GM19023 (cell line): ENCODE measurements around the gene HERC3.

ENCODE experiments used
- ATAC-seq: cut with Tn5 transposase; IDR thresholded peaks from one replicate; pipeline ENCODE4 v1.9.1; 2021; ENCODE audit warnings: mild to moderate bottlenecking, moderate library complexity; ENCODE audit not compliant: unreplicated experiment

HERC3 gene

GRCh38 chr4:88713782-88714181, 121.5 kb downstream of the HERC3 start:
- ATAC-seq: no peak

GRCh38 chr4:88718098-88718497, 125.8 kb downstream of the HERC3 start:
- ATAC-seq: no peak

GRCh38 chr4:88719381-88719780, 127.1 kb downstream of the HERC3 start:
- ATAC-seq: no peak

- ATAC-seq: no peak
These were observed 128.5 kb downstream of the HERC3 start for GRCh38 chr4:88720451-88721428.

- ATAC-seq: no peak
These were observed 130.0 kb downstream of the HERC3 start for GRCh38 chr4:88722276-88722780.

GRCh38 chr4:88722828-88723227, 130.5 kb downstream of the HERC3 start:
- ATAC-seq: no peak

- ATAC-seq: no peak
These were observed 132.1 kb downstream of the HERC3 start for GRCh38 chr4:88724406-88724805.

GRCh38 chr4:88725143-88725542, 132.9 kb downstream of the HERC3 start:
- no peak for ATAC-seq

GRCh38 chr4:88725986-88726385, 133.7 kb downstream of the HERC3 start:
- ATAC-seq: no peak

GRCh38 chr4:88728146-88728545, 135.9 kb downstream of the HERC3 start:
- no peak for ATAC-seq

GRCh38 chr4:88729146-88729760, 137.0 kb downstream of the HERC3 start:
- no peak for ATAC-seq

GRCh38 chr4:88730811-88731210, 138.5 kb downstream of the HERC3 start:
- no peak for ATAC-seq

- ATAC-seq: no peak
These were observed 139.1 kb downstream of the HERC3 start for GRCh38 chr4:88731381-88731780.

- ATAC-seq: no peak
These were observed 140.6 kb downstream of the HERC3 start for GRCh38 chr4:88732714-88733368.

GRCh38 chr4:88734403-88734949, 142.2 kb downstream of the HERC3 start:
- ATAC-seq: no peak

- no peak for ATAC-seq
These were observed 143.3 kb downstream of the HERC3 start for GRCh38 chr4:88735564-88735963.

GRCh38 chr4:88736264-88736663, 144.0 kb downstream of the HERC3 start:
- no peak for ATAC-seq

- peak; percentile 96 for ATAC-seq
These were observed 145.1 kb downstream of the HERC3 start for GRCh38 chr4:88737307-88737941.

GRCh38 chr4:88738180-88738579, 145.9 kb downstream of the HERC3 start:
- ATAC-seq: no peak

- no peak for ATAC-seq
These were observed 150.3 kb downstream of the HERC3 start for GRCh38 chr4:88742561-88742960.

- ATAC-seq: no peak
These were observed 151.4 kb downstream of the HERC3 start for GRCh38 chr4:88743696-88744095.
